ENCODE results near the gene DYNC2I2.

The DYNC2I2 gene

DNA sequence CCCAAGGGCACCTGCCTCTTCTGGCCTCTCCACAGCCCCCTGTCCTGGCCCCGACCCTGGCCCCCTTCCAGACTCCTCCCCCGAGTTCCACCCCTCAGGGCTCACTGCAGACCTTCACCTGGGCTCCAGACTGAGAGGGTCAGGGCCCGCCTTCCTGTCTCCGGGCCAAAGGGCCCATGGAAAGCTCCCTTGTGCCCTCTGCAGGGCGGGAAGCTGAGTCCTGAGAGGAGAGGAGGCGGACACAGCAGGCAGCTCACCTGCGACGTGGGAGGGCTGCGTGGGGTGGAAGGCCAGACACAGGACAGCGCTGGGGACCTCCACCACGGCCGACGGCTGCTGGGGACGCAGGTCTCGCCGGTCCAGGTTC lies 20.6 kb downstream of the DYNC2I2 start:
- no peak for DNase-seq (ENCODE audit: low read depth)
- no peak overlapping the region for H3K4me3 ChIP-seq (replicated peaks; ENCODE audit: low read depth, low read length)
- no peak for TF ChIP-seq CTCF (IDR thresholded peaks at IDR 0.05; ENCODE audit: low read length, missing control alignments)

- TF ChIP-seq CTCF (IDR thresholded peaks at IDR 0.05; ENCODE audit: low read length, missing control alignments), result peak; percentile 82
- DNase-seq (ENCODE audit: low read depth), result peak; percentile 95
- H3K4me3 ChIP-seq (replicated peaks; ENCODE audit: low read depth, low read length), result no peak overlapping the region
These were observed 21.2 kb downstream of the DYNC2I2 start for GRCh38 chr9:128635266-128636023.

GRCh38 chr9:128634651-128635262 lies 21.9 kb downstream of the DYNC2I2 start:
- no peak for TF ChIP-seq CTCF (IDR thresholded peaks at IDR 0.05; ENCODE audit: low read length, missing control alignments)
- DNase-seq (ENCODE audit: low read depth), result no peak
- no peak overlapping the region for H3K4me3 ChIP-seq (replicated peaks; ENCODE audit: low read depth, low read length)

DNA sequence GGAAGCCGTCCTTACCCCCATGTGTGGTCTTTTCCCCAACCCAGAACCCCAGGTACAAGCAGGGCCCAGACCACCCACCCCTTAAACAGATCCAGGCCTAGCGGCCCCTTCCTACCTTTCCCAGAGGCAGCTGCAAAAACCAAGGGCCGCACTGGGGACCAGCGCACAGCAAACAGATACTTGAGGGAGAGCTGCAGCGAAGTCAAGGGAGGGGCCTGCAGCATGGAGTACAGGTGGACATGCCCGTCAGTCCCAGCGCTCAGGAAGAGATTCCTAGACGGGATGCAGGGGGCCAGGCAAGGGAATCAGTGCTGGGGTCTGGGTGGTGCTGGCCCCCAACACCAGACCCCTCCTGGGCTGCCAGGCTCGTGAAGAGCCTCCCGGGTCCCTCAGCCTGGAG lies 22.5 kb downstream of the DYNC2I2 start:
- TF ChIP-seq CTCF (IDR thresholded peaks at IDR 0.05; ENCODE audit: low read length, missing control alignments), result no peak

GRCh38 chr9:128633601-128634000 lies 23.0 kb downstream of the DYNC2I2 start:
- H3K4me3 ChIP-seq (replicated peaks; ENCODE audit: low read depth, low read length), result no peak overlapping the region
- TF ChIP-seq CTCF (IDR thresholded peaks at IDR 0.05; ENCODE audit: low read length, missing control alignments), result no peak
- DNase-seq (ENCODE audit: low read depth), result no peak

More for the DNA sequence above, 22.5 kb downstream of the DYNC2I2 start:
- no peak overlapping the region for H3K4me3 ChIP-seq (replicated peaks; ENCODE audit: low read depth, low read length)
- DNase-seq (ENCODE audit: low read depth), result no peak

- DNase-seq (ENCODE audit: low read depth), result no peak
- no peak overlapping the region for H3K4me3 ChIP-seq (replicated peaks; ENCODE audit: low read depth, low read length)
- no peak for TF ChIP-seq CTCF (IDR thresholded peaks at IDR 0.05; ENCODE audit: low read length, missing control alignments)
These were observed 23.6 kb downstream of the DYNC2I2 start for GRCh38 chr9:128633057-128633456.

DNA sequence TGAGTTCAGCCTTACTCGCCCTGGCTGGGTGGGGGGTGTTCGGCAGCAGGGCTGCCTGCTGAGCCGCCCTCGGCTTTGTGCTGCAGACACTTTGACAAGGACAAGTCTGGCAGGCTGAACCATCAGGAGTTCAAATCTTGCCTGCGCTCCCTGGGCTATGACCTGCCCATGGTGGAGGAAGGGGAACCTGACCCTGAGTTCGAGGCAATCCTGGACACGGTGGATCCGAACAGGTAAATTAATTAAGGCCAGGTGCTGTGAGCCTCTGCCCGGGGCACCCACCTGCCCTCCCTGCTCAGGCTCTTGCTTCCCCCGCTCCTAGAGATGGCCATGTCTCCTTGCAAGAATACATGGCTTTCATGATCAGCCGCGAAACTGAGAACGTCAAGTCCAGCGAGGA lies 24.2 kb downstream of the DYNC2I2 start:
- no peak for DNase-seq (ENCODE audit: low read depth)
- no peak overlapping the region for H3K4me3 ChIP-seq (replicated peaks; ENCODE audit: low read depth, low read length)
- TF ChIP-seq CTCF (IDR thresholded peaks at IDR 0.05; ENCODE audit: low read length, missing control alignments), result no peak

All from fibroblast of pulmonary artery (primary cell).